HepG2 (cell line): ENCODE measurements around the gene AMOTL1. TPM values are rescaled to one million over a fixed set of nuclear protein-coding genes. Genes with fewer than 3 reads are reported as not detected.

Experiments
- ATAC-seq: fragments of 200-7000 bp; cut with Tn5 transposase; 3 replicates; pipeline ENCODE4 v1.9.1; 2020; ENCODE audit warnings: mild to moderate bottlenecking, moderate library complexity
- BruUV-seq: library from RNA; stranded (reverse); fragments of 400-500 nt; replicated peaks from 2 replicates; lab custom pipeline; 2021; lab: Mats Ljungman, UMichigan
- CTCF ChIA-PET: fragments of 300-600 bp; formaldehyde crosslinking; extraction: SDS; loops from one replicate; lab custom pipeline; 2021; ENCODE audit warnings: low total read pairs, inconsistent platforms, low intra/inter-chr PET ratio; lab: Yijun Ruan, JAX
- POLR2A ChIA-PET: fragments of 350-600 bp; sonication (Branson Sonifier 250); formaldehyde crosslinking; loops from one replicate; lab custom pipeline; 2020; ENCODE audit warnings: antibody characterized with exemption, inconsistent platforms; lab: Yijun Ruan, JAX
- DNase-seq: peaks from one replicate; pipeline ENCODE4 v3.0.0-alpha.2; 2015; ENCODE audit warnings: low spot score
- FAIRE-seq: peaks from 3 replicates; lab custom pipeline; 2011; peaks lifted over from hg19 to GRCh38; lab: Jason Lieb, UNC
- H2AFZ ChIP-seq: one replicate; pipeline ENCODE4 v1.6.1; 2011; ENCODE audit warnings: low read length, inconsistent platforms
- H3K27ac ChIP-seq: fragments of 300-600 bp; 3 replicates; pipeline ENCODE4 v1.8.0; 2011; ENCODE audit warnings: mixed run types, mild to moderate bottlenecking, mixed read lengths, low read length, inconsistent platforms; ENCODE audit not compliant: insufficient read depth; ENCODE audit errors: extremely low read length
- H3K27me3 ChIP-seq, 2 experiments: fragments of 200-600 bp in 1 of 2; 2 replicates in 1 of 2; 3 replicates in 1 of 2; pipeline versions ENCODE4 v1.6.0 to v1.8.0; 2011; ENCODE audit warnings: low read length in 2 of 2, mild to moderate bottlenecking in 2 of 2, moderate library complexity in 2 of 2, inconsistent platforms in 1 of 2; ENCODE audit not compliant: insufficient read depth in 2 of 2, control insufficient read depth in 1 of 2
- H3K36me3 ChIP-seq, 2 experiments: fragments of 200-600 bp in 1 of 2; replicated peaks in 1 of 2; 2 replicates in 1 of 2; 3 replicates in 1 of 2; pipeline versions ENCODE4 v1.5.1 to v1.8.0; 2011; ENCODE audit warnings: low read length in 2 of 2, inconsistent platforms in 1 of 2; ENCODE audit not compliant: insufficient read depth in 2 of 2, control insufficient read depth in 1 of 2
- H3K4me1 ChIP-seq: 2 replicates; pipeline ENCODE4 v1.5.1; 2012; ENCODE audit warnings: low read length, inconsistent platforms; ENCODE audit not compliant: insufficient read depth
- H3K4me2 ChIP-seq: 2 replicates; pipeline ENCODE4 v1.6.0; 2011; ENCODE audit warnings: low read depth, low read length, inconsistent platforms
- H3K4me3 ChIP-seq, 3 experiments: fragments of 200-600 bp in 1 of 3; sonication (generic), shearing (Covaris generic) in 1 of 3; replicated peaks in 1 of 3; 2 replicates each; pipeline ENCODE4 v1.5.1; 2011 to 2016; ENCODE audit warnings: low read length in 3 of 3, inconsistent platforms in 2 of 3, low read depth in 2 of 3, mild to moderate bottlenecking in 2 of 3, control low read depth in 1 of 3, mixed read lengths in 1 of 3; ENCODE audit not compliant: insufficient read depth in 1 of 3
- H3K79me2 ChIP-seq: one replicate; pipeline ENCODE4 v1.6.1; 2011; ENCODE audit warnings: low read length, inconsistent platforms; ENCODE audit not compliant: insufficient read depth
- H3K9ac ChIP-seq: 2 replicates; pipeline ENCODE4 v1.6.0; 2011; ENCODE audit warnings: mild to moderate bottlenecking, low read depth, low read length, inconsistent platforms; ENCODE audit not compliant: insufficient read depth
- H3K9me3 ChIP-seq: 2 replicates; pipeline ENCODE4 v1.5.1; 2012; ENCODE audit warnings: mild to moderate bottlenecking, low read length
- H4K20me1 ChIP-seq: 2 replicates; pipeline ENCODE4 v1.6.0; 2011; ENCODE audit warnings: inconsistent platforms, mild to moderate bottlenecking, low read length, moderate library complexity; ENCODE audit not compliant: insufficient read depth
- DRAP1 ChIP-seq: IDR thresholded peaks from 2 replicates; pipeline ENCODE4 v1.6.1; 2016; ENCODE audit warnings: missing genetic modification reagents, missing compliant biosample characterization
- GATAD1 ChIP-seq: IDR thresholded peaks from 2 replicates; pipeline ENCODE4 v1.6.1; 2016; ENCODE audit warnings: missing genetic modification reagents, missing compliant biosample characterization
- KDM5A ChIP-seq: fragments of 200-600 bp; sonication (generic); IDR thresholded peaks from 2 replicates; pipeline ENCODE4 v1.7.0; 2018; ENCODE audit warnings: antibody characterized with exemption, mild to moderate bottlenecking, low read length, borderline replicate concordance
- MAFK ChIP-seq, 2 experiments: IDR thresholded peaks in 1 of 2; conservative IDR thresholded peaks in 1 of 2; 2 replicates each; pipeline ENCODE4 v1.6.1; 2011; ENCODE audit warnings: improper control_type of control experiment in 2 of 2, low read length in 2 of 2
- MZF1 ChIP-seq: sonication (generic); formaldehyde crosslinking; IDR thresholded peaks from 2 replicates; pipeline ENCODE4 v1.8.1; 2023; ENCODE audit warnings: mild to moderate bottlenecking, missing genetic modification reagents, borderline replicate concordance
- NFIB ChIP-seq: sonication (generic); formaldehyde crosslinking; IDR thresholded peaks from 2 replicates; pipeline ENCODE4 v1.9.0; 2021; ENCODE audit warnings: missing genetic modification reagents, mild to moderate bottlenecking, borderline replicate concordance
- PAF1 ChIP-seq: IDR thresholded peaks from 2 replicates; pipeline ENCODE4 v1.6.1; 2016; ENCODE audit warnings: missing genetic modification reagents, missing compliant biosample characterization
- SP4 ChIP-seq: sonication (generic); formaldehyde crosslinking; IDR thresholded peaks from 2 replicates; pipeline ENCODE4 v1.8.1; 2023; ENCODE audit warnings: mild to moderate bottlenecking, missing genetic modification reagents
- SPEN ChIP-seq: sonication (generic); formaldehyde crosslinking; IDR thresholded peaks from 2 replicates; pipeline ENCODE4 v1.5.1; 2020; ENCODE audit warnings: low read depth, mild to moderate bottlenecking, missing genetic modification reagents
- TEAD3 ChIP-seq: optimal IDR thresholded peaks from 2 replicates; pipeline ENCODE3; 2016; ENCODE audit warnings: borderline replicate concordance
- TP53 ChIP-seq: sonication (generic); formaldehyde crosslinking; conservative IDR thresholded peaks from 2 replicates; pipeline ENCODE4 v1.4.0; 2020; ENCODE audit warnings: missing genetic modification reagents
- ZKSCAN1 ChIP-seq: fragments of 150-350 bp; IDR thresholded peaks from 2 replicates; pipeline ENCODE4 v1.6.1; 2014; ENCODE audit warnings: low read length
- ZNF124 ChIP-seq: sonication (generic); formaldehyde crosslinking; IDR thresholded peaks from 2 replicates; pipeline ENCODE4 v1.4.0; 2020; ENCODE audit warnings: missing genetic modification reagents
- ZNF484 ChIP-seq: sonication (generic); formaldehyde crosslinking; IDR thresholded peaks from 2 replicates; pipeline ENCODE4 v1.5.1; 2020; ENCODE audit warnings: mild to moderate bottlenecking, low read depth, missing genetic modification reagents, borderline replicate concordance
- ZNF550 ChIP-seq: sonication (generic); formaldehyde crosslinking; IDR thresholded peaks from 2 replicates; pipeline ENCODE4 v1.4.0; 2020; ENCODE audit warnings: mild to moderate bottlenecking, missing genetic modification reagents, borderline replicate concordance
- ZNF644 ChIP-seq: IDR thresholded peaks from 2 replicates; pipeline ENCODE4 v1.6.1; 2016; ENCODE audit warnings: low read depth
- WGBS: methylation state at CpG from one replicate; pipeline ENCODE4 v1.1.6; 2017; ENCODE audit warnings: low lambda C conversion rate; 5-methylcytosine and 5-hydroxymethylcytosine counted together
- in situ Hi-C: cut with HindIII; loops from 2 replicates; pipeline ENCODE4 v1.10.0; 2017; ENCODE audit warnings: low pct_unique_long_range_greater_than_20kb; ENCODE audit not compliant: extremely low pct_ligation_motif_present
- intact Hi-C: fragments of 100-400 bp; cut with micrococcal nuclease; formaldehyde crosslinking; loops from one replicate; pipeline ENCODE4 v1.10.0; 2022; ENCODE audit not compliant: unreplicated experiment
- polyA plus RNA-seq, 8 experiments: library from polyadenylated mRNA; depleted of rRNA in 3 of 8; stranded (reverse) in 7 of 8; unstranded in 1 of 8; fragments of >200 nt; fragmentation: Illumina TruSeq in 4 of 8; extraction: Trizol in 4 of 8; gene quantifications; 2 replicates each; pipeline versions ENCODE4 v1.2.1 to v1.2.3, GENCODE V29; 2011 to 2016; ENCODE audit warnings: low read depth in 4 of 8, missing spikeins in 1 of 8, mixed read lengths in 1 of 8; ENCODE audit not compliant: insufficient read depth in 1 of 8
- total RNA-seq, 5 experiments: library from RNA; depleted of rRNA; stranded (reverse); fragments of >200 nt; fragmentation: Illumina TruSeq; extraction: Trizol; gene quantifications; 2 replicates each; pipeline ENCODE4 v1.2.3, GENCODE V29; 2016; ENCODE audit warnings: low read depth in 1 of 5
- TF ChIP-seq, protein P1 (sequence below): sonication (generic); formaldehyde crosslinking; IDR thresholded peaks from 2 replicates; pipeline ENCODE4 v1.8.0; 2023; ENCODE audit warnings: mild to moderate bottlenecking, missing genetic modification reagents
- TF ChIP-seq, protein P2 (sequence below): sonication (generic); formaldehyde crosslinking; IDR thresholded peaks from 2 replicates; pipeline ENCODE4 v1.4.0; 2020; ENCODE audit warnings: mild to moderate bottlenecking, low read depth, missing genetic modification reagents

AMOTL1 gene
- total and polyA plus RNA-seq, 2 of the 13 experiments (the other 11 are each of a cell fraction or from before 2014, with no cell fraction given), result 0.01 to 0.20 TPM

DNA sequence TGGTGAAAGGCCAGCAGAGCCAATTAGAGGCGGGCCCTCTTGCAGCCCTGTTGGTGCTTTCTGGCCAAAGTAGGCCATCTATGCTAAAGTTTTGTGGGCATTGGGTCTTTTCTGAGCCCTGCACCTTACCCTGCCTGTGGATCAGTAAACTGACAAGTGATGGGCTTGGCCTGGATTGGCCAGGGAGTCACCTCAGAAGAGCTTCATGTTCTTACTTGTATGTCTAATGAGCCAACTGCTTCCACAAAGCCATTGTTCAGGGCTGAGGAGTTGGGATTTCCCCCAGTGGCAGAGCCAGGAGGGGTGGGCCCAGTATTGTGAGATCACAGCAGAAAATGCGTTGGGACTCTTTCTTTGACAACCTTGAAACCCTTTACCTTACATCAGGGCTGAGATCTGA, 114.8 kb downstream of the AMOTL1 start:
- ChIA-PET POLR2A (no interaction called here), CTCF (no interaction called here)
- DNase-seq (no peak), ATAC-seq (no peak), FAIRE-seq (no peak)
- Histone ChIP-seq H4K20me1 (no peaks in the 10 kb centered on the region), H3K27ac (no peak overlapping the region), H3K79me2 (no peaks in the 10 kb centered on the region), H3K4me2 (no peak overlapping the region), H3K9me3 (no peaks in the 10 kb centered on the region), H2AFZ (no peak overlapping the region), H3K36me3 (no peaks in the 10 kb centered on the region), H3K27me3 (no peaks in the 10 kb centered on the region), H3K4me3 (no peak overlapping the region), H3K9ac (no peak overlapping the region), H3K4me1 (no peaks in the 10 kb centered on the region)
- WGBS, result 49% methylated on average over 2 of the region's 2 CpGs
- in situ Hi-C loops, result no loop called here
- TF ChIP-seq DRAP1 (CRISPR knock-in tag), result no peak
- TF ChIP-seq TEAD3 (CRISPR knock-in tag), result no peak
- no peak for TF ChIP-seq ZNF124
- TF ChIP-seq TP53 (CRISPR knock-in tag), result no peak
- TF ChIP-seq, protein P1, sequence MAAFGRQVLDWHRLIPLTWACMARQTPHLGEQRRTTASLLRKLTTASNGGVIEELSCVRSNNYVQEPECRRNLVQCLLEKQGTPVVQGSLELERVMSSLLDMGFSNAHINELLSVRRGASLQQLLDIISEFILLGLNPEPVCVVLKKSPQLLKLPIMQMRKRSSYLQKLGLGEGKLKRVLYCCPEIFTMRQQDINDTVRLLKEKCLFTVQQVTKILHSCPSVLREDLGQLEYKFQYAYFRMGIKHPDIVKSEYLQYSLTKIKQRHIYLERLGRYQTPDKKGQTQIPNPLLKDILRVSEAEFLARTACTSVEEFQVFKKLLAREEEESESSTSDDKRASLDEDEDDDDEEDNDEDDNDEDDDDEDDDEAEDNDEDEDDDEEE, result no peak
- no peak for TF ChIP-seq ZNF644
- BruUV-seq, result no TSS peak
- intact Hi-C loops, result no loop called here

- no peaks in the 10 kb centered on the region for H3K79me2 ChIP-seq
- no peak overlapping the region for H3K4me3 ChIP-seq
- no peaks in the 10 kb centered on the region for H3K4me1 ChIP-seq
- FAIRE-seq, result no peak
- intact Hi-C loops (no loop called here), in situ Hi-C loops (no loop called here)
- H2AFZ ChIP-seq, result no peak overlapping the region
- H3K9me3 ChIP-seq, result no peaks in the 10 kb centered on the region
- ATAC-seq, result no peak
- no TSS peak for BruUV-seq
- H3K9ac ChIP-seq, result no peak overlapping the region
- ChIA-PET CTCF (no interaction called here), POLR2A (no interaction called here)
- H3K4me2 ChIP-seq, result no peak overlapping the region
- no peaks in the 10 kb centered on the region for H4K20me1 ChIP-seq
- no peak for DNase-seq
- no peak overlapping the region for H3K27ac ChIP-seq
- H3K27me3 ChIP-seq, result no peaks in the 10 kb centered on the region
- no peaks in the 10 kb centered on the region for H3K36me3 ChIP-seq
- TF ChIP-seq MAFK (conservative IDR thresholded peaks at IDR 0.05 in 1 of 2, IDR thresholded peaks at IDR 0.05 in 1 of 2; ENCODE audit: low read length in 2 of 2), result no peak
- TF ChIP-seq KDM5A, result no peak
- TF ChIP-seq SP4 (CRISPR knock-in tag), result no peak
- no peak for TF ChIP-seq ZNF550
- TF ChIP-seq, protein P2, sequence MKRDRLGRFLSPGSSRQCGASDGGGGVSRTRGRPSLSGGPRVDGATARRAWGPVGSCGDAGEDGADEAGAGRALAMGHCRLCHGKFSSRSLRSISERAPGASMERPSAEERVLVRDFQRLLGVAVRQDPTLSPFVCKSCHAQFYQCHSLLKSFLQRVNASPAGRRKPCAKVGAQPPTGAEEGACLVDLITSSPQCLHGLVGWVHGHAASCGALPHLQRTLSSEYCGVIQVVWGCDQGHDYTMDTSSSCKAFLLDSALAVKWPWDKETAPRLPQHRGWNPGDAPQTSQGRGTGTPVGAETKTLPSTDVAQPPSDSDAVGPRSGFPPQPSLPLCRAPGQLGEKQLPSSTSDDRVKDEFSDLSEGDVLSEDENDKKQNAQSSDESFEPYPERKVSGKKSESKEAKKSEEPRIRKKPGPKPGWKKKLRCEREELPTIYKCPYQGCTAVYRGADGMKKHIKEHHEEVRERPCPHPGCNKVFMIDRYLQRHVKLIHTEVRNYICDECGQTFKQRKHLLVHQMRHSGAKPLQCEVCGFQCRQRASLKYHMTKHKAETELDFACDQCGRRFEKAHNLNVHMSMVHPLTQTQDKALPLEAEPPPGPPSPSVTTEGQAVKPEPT, result no peak
- TF ChIP-seq GATAD1 (CRISPR knock-in tag), result no peak
- TF ChIP-seq PAF1 (CRISPR knock-in tag), result no peak
- TF ChIP-seq ZKSCAN1, result no peak
- TF ChIP-seq NFIB (CRISPR knock-in tag), result no peak
- no peak for TF ChIP-seq MZF1 (CRISPR knock-in tag)
- TF ChIP-seq ZNF484 (CRISPR knock-in tag), result no peak
- no peak for TF ChIP-seq SPEN
Observed at GRCh38 chr11:94883878-94884277, 115.7 kb downstream of the AMOTL1 start.
